ENCODE measurements around the gene RC3H1.
"Not testable (repeated sequence)": the region's sequence is repeated elsewhere in the genome, so short reads cannot be mapped to it uniquely, and the experiment has no call there.

The RC3H1 gene, protein sequence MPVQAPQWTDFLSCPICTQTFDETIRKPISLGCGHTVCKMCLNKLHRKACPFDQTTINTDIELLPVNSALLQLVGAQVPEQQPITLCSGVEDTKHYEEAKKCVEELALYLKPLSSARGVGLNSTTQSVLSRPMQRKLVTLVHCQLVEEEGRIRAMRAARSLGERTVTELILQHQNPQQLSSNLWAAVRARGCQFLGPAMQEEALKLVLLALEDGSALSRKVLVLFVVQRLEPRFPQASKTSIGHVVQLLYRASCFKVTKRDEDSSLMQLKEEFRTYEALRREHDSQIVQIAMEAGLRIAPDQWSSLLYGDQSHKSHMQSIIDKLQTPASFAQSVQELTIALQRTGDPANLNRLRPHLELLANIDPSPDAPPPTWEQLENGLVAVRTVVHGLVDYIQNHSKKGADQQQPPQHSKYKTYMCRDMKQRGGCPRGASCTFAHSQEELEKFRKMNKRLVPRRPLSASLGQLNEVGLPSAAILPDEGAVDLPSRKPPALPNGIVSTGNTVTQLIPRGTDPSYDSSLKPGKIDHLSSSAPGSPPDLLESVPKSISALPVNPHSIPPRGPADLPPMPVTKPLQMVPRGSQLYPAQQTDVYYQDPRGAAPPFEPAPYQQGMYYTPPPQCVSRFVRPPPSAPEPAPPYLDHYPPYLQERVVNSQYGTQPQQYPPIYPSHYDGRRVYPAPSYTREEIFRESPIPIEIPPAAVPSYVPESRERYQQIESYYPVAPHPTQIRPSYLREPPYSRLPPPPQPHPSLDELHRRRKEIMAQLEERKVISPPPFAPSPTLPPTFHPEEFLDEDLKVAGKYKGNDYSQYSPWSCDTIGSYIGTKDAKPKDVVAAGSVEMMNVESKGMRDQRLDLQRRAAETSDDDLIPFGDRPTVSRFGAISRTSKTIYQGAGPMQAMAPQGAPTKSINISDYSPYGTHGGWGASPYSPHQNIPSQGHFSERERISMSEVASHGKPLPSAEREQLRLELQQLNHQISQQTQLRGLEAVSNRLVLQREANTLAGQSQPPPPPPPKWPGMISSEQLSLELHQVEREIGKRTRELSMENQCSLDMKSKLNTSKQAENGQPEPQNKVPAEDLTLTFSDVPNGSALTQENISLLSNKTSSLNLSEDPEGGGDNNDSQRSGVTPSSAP

DNA sequence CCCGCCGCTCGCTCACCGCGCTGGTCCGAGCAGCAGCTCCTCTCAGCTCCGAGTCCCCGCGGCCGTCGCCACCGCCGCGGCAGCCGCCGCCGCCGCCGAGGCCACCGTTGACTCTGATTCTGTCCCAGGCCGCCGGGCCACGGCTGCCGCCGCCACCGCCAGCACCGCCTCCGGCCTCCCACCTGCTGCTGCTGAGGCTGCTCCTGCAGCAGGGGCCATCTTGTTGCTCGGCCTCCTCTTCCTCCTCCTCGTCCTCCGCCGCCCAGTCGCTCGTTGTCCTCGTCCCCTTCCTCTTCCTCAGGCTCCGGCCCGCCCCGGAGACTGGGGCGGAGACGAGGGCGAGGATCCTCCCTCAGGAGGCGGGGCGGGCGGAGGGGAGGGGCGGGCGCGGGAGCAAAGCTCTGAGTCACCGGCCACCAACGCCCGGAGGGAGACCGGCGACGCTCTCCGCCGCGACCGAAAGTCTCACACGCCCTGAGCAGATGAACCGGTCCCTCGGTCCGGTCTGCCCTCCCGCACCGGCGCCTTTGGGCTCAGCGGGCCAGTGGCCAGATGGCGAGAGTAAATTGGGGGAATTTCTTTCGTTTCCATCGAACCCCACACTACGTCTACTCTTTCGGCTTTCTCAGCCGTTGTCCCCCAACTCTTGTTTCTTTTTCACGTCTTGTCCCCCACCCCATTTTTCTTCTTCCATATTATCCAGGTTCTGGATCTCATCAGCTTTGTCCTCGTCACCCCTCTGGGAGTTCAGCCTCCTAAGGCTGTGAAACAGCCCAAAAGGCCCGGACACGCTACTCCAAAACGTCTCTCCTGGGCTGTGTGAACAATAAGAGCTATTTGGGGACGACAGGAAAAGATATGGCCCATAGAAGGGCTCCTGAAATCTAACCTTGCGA is at the start of gene RC3H1:
Gene RC3H1 (minus strand): TSS at position 278 of the 896 bp plus-strand sequence. CDS start 29,372 bp downstream, outside the sequence.
- peak; percentile 91 for DNase-seq

DNA sequence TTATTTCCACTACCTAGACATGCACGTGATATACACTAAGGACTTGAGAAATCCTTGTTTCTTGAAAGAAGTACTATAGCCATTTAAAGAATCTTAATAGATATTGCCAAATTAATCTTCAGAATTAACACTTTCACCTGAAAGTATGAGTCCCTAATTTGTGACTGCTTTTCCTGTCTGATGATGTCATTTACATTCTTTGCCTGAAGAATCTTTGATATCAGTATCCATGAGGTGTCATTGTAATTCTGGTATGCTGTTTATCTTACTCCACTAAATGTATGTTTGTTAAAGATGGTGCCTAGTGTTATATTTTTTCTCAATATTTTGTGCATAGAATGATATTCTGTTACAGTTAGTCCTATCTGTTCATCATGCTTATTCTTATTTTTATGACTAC is 48.5 kb upstream of the RC3H1 start:
- no peak for DNase-seq

DNA sequence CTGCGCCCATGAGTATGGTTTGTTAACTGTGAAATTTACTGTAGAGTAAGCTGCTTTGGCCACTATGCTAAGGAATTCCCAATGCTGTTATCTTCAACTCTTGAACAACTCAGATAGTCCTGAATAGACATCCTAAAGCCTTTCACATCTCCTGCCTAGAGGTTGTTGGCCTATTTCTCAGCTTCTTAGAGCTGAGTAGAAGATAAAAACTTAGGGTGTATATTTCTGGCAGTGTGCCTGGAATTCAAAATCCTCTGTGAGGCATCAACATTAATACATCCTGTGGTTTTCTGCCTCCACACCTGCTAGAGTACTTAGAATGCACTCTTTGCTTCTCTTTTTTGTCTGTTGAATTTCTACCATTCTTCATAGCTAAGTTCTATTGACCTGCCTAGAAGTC is 45.8 kb upstream of the RC3H1 start:
- peak; percentile 51 for DNase-seq

GRCh38 chr1:174060090-174060489 is 37.9 kb upstream of the RC3H1 start:
- DNase-seq, result peak; percentile 71

DNA sequence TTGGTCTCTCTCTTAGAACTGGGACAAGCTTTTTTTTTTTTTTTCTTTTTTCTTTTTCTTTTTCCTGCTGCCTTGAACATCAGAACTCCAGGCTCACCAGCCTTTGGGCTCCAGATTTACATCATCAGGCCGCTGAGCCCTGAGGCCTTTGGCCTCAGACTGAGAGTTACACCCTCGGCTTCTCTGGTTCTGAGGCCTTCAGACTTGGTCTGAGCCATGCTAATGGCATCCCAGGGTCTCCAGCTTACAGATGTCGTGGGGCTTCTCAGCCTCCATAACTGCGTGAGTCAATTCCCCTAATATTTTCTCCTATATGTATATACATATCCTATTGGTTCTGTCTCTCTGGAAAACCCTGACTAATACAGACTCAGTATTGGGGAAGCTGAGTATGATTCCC is 36.5 kb upstream of the RC3H1 start:
- DNase-seq, result peak; percentile 94

DNA sequence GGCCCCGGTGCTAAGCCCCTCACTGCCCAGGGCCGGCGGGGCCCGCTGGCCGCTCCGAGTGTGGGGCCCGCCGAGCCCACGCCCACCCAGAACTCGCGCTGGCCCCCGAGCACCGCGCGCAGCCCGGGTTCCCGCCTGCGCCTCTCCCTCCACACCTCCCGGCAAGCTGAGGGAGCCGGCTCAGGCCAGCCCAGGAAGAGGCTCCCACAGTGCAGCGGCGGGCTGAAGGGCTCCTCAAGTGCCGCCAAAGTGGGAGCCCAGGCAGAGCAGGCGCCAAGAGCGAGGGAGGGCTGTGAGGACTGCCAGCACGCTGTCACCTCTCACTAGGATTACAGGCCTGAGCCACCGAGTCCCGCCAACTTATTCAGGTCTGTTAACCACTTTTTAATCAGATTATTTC is 34.5 kb upstream of the RC3H1 start:
- not testable (repeated sequence) for DNase-seq

DNA sequence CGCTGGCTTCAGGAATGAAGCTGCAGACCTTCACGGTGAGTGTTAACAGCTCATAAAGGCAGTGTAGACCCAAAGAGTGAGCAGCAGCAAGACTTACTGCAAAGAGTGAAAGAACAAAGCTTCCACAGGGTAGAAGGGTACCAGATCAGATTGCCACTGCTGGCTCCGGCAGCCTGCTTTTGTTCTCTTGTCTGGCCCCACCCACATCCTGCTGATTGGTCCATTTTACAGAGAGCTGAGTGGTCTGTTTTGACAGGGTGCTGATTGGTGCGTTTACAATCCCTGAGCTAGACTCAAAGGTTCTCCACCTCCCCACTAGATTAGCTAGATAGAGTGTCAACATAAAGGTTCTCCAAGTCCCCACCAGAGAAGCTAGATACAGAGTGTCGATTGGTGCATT is 33.6 kb upstream of the RC3H1 start:
- not testable (repeated sequence) for DNase-seq

GRCh38 chr1:174053826-174054225 is 31.7 kb upstream of the RC3H1 start:
- DNase-seq, result no peak

DNA sequence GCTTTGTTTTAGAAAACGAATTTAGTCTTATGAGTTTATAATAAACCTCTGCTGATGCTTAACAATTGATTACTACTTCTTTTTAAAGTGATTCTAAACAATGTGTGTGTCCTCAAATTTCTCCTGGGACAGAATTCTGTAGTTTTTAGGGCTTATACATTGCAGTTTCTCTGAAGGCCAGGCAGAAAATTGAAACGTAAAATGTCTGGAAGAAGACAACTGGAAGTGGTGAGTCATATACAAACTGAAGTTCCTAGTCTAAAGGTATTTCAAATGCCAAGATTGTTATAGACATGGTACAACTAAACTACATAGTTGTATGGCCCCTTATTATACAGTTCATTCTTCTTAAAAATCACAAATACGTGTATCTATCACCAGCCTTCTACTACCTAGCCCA is 30.5 kb upstream of the RC3H1 start:
- no peak for DNase-seq

DNA sequence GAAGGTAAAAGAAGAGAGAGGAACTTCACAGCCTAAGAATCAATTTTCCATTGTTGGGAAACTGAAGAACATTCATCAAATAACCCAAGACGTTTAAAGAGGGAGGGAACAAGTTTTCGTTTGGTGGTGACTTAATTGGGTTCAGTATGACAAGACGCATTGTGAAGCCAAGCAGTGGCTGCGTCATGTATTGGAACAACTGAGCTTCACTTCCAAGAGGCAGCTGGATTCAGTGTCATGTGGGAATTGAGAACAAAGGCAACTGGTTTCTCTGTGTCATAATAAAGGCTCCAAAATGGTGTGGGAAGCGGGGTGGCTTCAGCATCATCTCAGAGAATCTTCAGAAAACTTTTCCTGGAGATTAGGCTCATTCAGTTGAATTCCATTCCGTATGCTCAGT is 29.8 kb upstream of the RC3H1 start:
- no peak for DNase-seq

DNA sequence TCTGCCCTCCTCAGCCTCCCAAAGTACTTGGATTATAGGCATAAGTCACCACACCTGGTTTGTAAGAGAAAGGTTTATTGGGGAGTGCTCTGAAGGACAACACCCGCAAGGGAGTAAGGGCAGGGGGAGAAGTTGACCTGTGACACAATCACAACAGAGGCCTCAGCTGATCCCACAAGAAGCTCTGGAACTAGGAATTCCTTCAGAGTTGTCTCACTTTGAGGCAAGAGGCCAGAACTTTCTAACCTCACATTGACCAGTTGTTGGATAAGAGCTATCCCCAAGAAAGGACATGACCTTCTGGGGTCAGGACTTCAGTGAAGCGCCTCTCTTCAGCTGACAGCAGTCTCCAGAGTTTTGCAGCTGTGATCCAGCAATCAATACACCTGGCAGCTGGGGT is 27.4 kb upstream of the RC3H1 start:
- DNase-seq, result no peak

GRCh38 chr1:174044418-174045222 is 22.5 kb upstream of the RC3H1 start:
- no peak for DNase-seq

DNA sequence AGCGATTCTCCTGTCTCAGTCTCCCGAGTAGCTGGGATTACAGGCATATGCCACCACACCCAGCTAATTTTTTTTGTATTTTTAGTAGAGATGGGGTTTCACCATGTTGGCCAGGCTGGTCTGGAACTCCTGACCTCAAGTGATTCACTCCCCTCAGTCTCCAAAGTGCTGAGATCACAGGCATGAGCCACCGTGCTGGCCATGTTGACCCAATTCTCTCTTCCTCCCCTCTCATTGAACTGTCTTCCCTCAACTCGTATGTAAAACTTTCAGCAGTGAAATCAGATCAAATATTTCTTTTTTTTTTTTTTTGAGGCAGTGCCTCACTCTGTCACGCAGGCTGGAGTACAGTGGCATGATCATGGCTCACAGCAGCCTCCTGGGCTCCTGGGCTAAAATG is 20.4 kb upstream of the RC3H1 start:
- peak; percentile 38 for DNase-seq

DNA sequence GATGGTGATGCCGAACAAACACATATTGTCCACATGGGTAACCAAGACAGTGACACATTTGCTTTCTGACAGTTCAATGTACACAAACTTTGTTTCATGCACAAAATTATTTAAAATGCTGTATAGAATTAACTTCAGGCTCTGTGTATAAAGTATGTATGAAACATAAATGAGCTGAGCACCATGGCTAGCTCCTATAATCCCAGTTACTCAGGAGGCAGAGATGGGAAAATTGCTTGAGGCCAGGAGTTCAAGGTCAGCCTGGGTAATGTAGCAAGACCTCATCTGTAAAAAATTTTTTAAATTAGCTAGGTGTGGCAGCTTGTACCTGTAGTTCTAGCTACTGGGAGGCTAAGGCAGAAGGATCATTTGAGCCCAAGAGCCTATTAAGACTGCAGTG is 19.2 kb upstream of the RC3H1 start:
- no peak for DNase-seq

GRCh38 chr1:174040387-174040786 is 18.2 kb upstream of the RC3H1 start:
- peak; percentile 90 for DNase-seq

DNA sequence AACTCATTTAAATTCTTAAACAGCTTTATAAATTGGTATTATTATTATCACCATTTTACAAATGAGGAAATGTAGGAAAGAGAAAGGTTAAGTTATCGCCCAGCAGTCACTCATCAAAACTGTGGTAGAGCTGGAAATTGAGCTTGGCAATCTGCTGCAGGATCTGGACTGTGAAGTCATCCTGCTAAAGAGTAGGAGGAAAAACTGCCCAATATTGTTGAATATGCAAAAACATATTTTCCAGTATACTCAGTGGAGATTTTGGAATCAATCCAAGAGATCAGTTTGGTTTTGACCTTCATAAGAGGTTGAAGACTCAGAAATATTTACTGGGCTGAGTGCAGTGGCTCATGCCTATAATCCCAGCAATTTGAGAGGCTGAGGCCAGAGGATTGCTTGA is 16.9 kb upstream of the RC3H1 start:
- peak; percentile 52 for DNase-seq

- no peak for DNase-seq
These were observed 14.6 kb upstream of the RC3H1 start for GRCh38 chr1:174036798-174037197.

- DNase-seq, result no peak
These were observed 14.0 kb upstream of the RC3H1 start for GRCh38 chr1:174036204-174036603.

GRCh38 chr1:174032671-174033222 is 10.6 kb upstream of the RC3H1 start:
- DNase-seq, result no peak

- no peak for DNase-seq
These were observed 8.9 kb upstream of the RC3H1 start for GRCh38 chr1:174031099-174031498.

- DNase-seq, result no peak
These were observed 6.3 kb upstream of the RC3H1 start for GRCh38 chr1:174028495-174028894.

Data from EL (cell line).